ENCODE measurements around the gene ARHGAP42. TPM values are rescaled to one million over a fixed set of nuclear protein-coding genes. Genes with fewer than 3 reads are reported as not detected.

ARHGAP42 gene
- polyA plus RNA-seq, 3 donors: 0.13 TPM; not detected in 2

DNA sequence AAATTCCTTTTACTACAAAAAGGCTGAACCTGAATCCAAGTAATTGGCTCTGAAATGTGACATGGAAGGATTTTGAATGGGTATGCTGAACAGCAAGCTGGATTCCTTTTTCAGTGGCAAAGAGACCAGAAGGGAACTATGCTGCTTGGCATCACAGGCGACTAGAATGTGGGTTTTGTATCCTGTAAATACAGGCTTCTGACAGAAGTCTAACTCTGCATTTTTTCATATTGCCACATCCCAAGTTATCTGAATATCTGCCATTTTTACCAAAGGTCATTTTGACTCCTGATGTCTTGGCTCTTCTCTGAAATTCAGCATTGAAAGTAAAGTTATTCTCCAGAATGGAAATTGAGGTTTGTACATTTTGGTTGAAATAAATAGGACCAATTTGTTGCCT lies 145.7 kb downstream of the ARHGAP42 start:
- Mint-ChIP-seq H3K27ac (no peak overlapping the region), H3K4me1 (no peaks in the 10 kb centered on the region), H3K27me3 (ENCODE audit: low read depth in 3 of 3) (peaks cover 2 to 3% (median 2%) of the 10 kb centered on the region in 3 donors), H3K36me3 (no peaks in the 10 kb centered on the region), H3K4me3 (no peak overlapping the region), H3K9me3 (peaks cover 0 to 1% (median 0%) of the 10 kb centered on the region in 7 donors)
- Histone ChIP-seq H3K9me3 (replicated peaks in 1 of 2; ENCODE audit: control insufficient read depth in 1 of 2, insufficient read depth in 1 of 2, low read length in 2 of 2) (no peaks in the 10 kb centered on the region), H3K36me3 (replicated peaks in 1 of 2; ENCODE audit: control insufficient read depth in 1 of 2, insufficient read depth in 2 of 2, low read length in 2 of 2) (no peaks in the 10 kb centered on the region), H2AFZ (ENCODE audit: insufficient read depth, low read depth, low read length, poor library complexity, severe bottlenecking) (no peak overlapping the region), H3K27ac (ENCODE audit: low read depth in 1 of 2, low read length in 2 of 2) (no peak overlapping the region), H3K79me2 (ENCODE audit: insufficient read depth, low read length) (no peaks in the 10 kb centered on the region), H3K27me3 (ENCODE audit: control insufficient read depth in 2 of 2, insufficient read depth in 2 of 2, low read length in 2 of 2) (no peaks in the 10 kb centered on the region), H3K4me1 (ENCODE audit: control insufficient read depth in 1 of 2, insufficient read depth in 2 of 2, low read length in 2 of 2) (no peaks in the 10 kb centered on the region), H3K4me3 (replicated peaks in 1 of 3; ENCODE audit: low read depth in 2 of 3, low read length in 3 of 3) (no peak overlapping the region), H3K9ac (ENCODE audit: insufficient read depth, low read length, poor library complexity, severe bottlenecking) (no peak overlapping the region), H4K20me1 (ENCODE audit: insufficient read depth, low read length) (no peaks in the 10 kb centered on the region), H3K4me2 (replicated peaks; ENCODE audit: extremely low read depth, low read length, poor library complexity, severe bottlenecking) (no peak overlapping the region)
- WGBS (ENCODE audit: insufficient coverage): no CpG with 5 or more reads among the region's 1 CpG
- no peak for DNase-seq
- TF ChIP-seq CTCF (IDR thresholded peaks at IDR 0.05): no peak
- intact Hi-C loops (cut with micrococcal nuclease): no loop called here

DNA sequence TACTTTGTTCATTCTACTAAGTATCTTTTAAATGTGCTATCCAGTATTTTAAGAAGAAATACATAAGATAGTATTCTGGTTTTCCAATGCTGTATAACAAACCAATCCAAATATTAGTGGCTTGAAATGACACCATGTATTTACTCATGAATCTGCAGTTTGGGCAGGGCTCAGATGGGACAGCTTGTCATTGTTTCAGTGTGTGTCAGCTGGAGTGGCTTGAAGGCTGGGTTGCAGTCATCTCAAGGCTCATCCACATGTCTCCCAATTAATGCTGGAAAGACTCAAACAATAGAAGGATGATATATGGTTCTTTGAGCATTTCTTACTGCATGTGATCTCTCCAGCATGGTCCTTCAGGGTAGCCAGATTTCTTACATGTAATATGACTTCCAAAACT lies 146.2 kb downstream of the ARHGAP42 start:
- H3K4me1 ChIP-seq (ENCODE audit: control insufficient read depth in 1 of 2, insufficient read depth in 2 of 2, low read length in 2 of 2): no peaks in the 10 kb centered on the region
- no peaks in the 10 kb centered on the region for H3K79me2 ChIP-seq (ENCODE audit: insufficient read depth, low read length)
- H3K4me1 Mint-ChIP-seq: no peaks in the 10 kb centered on the region
- H3K27ac ChIP-seq (ENCODE audit: low read depth in 1 of 2, low read length in 2 of 2): no peak overlapping the region
- DNase-seq: no peak
- peaks cover 0 to 1% (median 0%) of the 10 kb centered on the region in 7 donors for H3K9me3 Mint-ChIP-seq
- peaks cover 2 to 3% (median 2%) of the 10 kb centered on the region in 3 donors for H3K27me3 Mint-ChIP-seq (ENCODE audit: low read depth in 3 of 3)
- H3K36me3 Mint-ChIP-seq: no peaks in the 10 kb centered on the region
- H2AFZ ChIP-seq (ENCODE audit: insufficient read depth, low read depth, low read length, poor library complexity, severe bottlenecking): no peak overlapping the region
- intact Hi-C loops (cut with micrococcal nuclease): no loop called here
- no peak for TF ChIP-seq CTCF (IDR thresholded peaks at IDR 0.05)
- H3K4me2 ChIP-seq (replicated peaks; ENCODE audit: extremely low read depth, low read length, poor library complexity, severe bottlenecking): no peak overlapping the region
- no peaks in the 10 kb centered on the region for H3K27me3 ChIP-seq (ENCODE audit: control insufficient read depth in 2 of 2, insufficient read depth in 2 of 2, low read length in 2 of 2)
- no peak overlapping the region for H3K9ac ChIP-seq (ENCODE audit: insufficient read depth, low read length, poor library complexity, severe bottlenecking)
- no peaks in the 10 kb centered on the region for H4K20me1 ChIP-seq (ENCODE audit: insufficient read depth, low read length)
- H3K36me3 ChIP-seq (replicated peaks in 1 of 2; ENCODE audit: control insufficient read depth in 1 of 2, insufficient read depth in 2 of 2, low read length in 2 of 2): no peaks in the 10 kb centered on the region
- H3K4me3 Mint-ChIP-seq: no peak overlapping the region
- no peaks in the 10 kb centered on the region for H3K9me3 ChIP-seq (replicated peaks in 1 of 2; ENCODE audit: control insufficient read depth in 1 of 2, insufficient read depth in 1 of 2, low read length in 2 of 2)
- no peak overlapping the region for H3K4me3 ChIP-seq (replicated peaks in 1 of 3; ENCODE audit: low read depth in 2 of 3, low read length in 3 of 3)
- H3K27ac Mint-ChIP-seq: no peak overlapping the region

All from CD14-positive monocyte (primary cell).